Chondrocyte (in vitro differentiated cells): ENCODE measurements around the gene MYO5B. TPM values are rescaled to one million over a fixed set of nuclear protein-coding genes. Genes with fewer than 3 reads are reported as not detected.

ENCODE experiments used
- DNase-seq: peaks from one replicate; pipeline ENCODE4 v3.0.0; 2021; ENCODE audit warnings: mixed read lengths, low spot score
- H3K27ac Mint-ChIP-seq: one replicate; pipeline ENCODE4 v1.8.0; 2021; ENCODE audit warnings: mild to moderate bottlenecking, moderate library complexity, mixed read lengths; ENCODE audit not compliant: unreplicated experiment
- H3K27me3 Mint-ChIP-seq: 2 replicates; pipeline ENCODE4 v1.8.0; 2021; ENCODE audit warnings: low read depth, mixed read lengths
- H3K36me3 Mint-ChIP-seq: 2 replicates; pipeline ENCODE4 v1.8.0; 2021; ENCODE audit warnings: low read depth, mixed read lengths
- H3K4me1 Mint-ChIP-seq: 2 replicates; pipeline ENCODE4 v1.8.0; 2021; ENCODE audit warnings: low read depth, mild to moderate bottlenecking, mixed read lengths
- H3K4me3 Mint-ChIP-seq: one replicate; pipeline ENCODE4 v1.8.0; 2021; ENCODE audit warnings: mild to moderate bottlenecking, moderate library complexity, mixed read lengths; ENCODE audit not compliant: unreplicated experiment
- H3K9me3 Mint-ChIP-seq: 2 replicates; pipeline ENCODE4 v1.8.0; 2021; ENCODE audit warnings: low read depth, mixed read lengths
- total RNA-seq: library from RNA; stranded (reverse); gene quantifications from 3 replicates; pipeline ENCODE4 v1.2.1, GENCODE V29; 2021
- TF ChIP-seq, protein P1 (sequence below): fragments of 200-600 bp; sonication (generic); IDR thresholded peaks from 2 replicates; pipeline ENCODE4 v1.5.0; 2021; ENCODE audit warnings: antibody characterized with exemption, mild to moderate bottlenecking, moderate library complexity

The MYO5B gene
- total RNA-seq, 1 donor from 2014 or later: 0.97 TPM

DNA sequence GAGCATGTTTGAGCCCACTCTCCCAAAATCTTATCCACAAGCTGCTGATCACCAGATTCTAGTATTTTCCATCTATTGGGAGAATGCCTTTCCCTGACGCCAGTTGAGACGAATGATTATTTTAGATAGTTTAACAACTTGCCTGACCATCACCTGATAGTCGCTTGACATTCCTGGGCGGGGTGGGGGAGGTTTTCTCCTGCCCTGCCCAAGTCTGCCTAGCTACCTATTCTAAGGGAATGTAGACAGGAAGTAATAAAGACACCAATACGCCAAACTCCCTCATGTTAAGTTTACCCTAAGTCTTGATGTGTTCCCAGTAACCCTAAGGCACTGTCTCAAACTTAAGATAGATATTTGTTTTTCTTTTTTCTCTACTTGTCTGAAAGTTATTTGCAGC lies 377.0 kb downstream of the MYO5B start:
- DNase-seq: no peak
- no peak overlapping the region for H3K4me3 Mint-ChIP-seq
- no peak overlapping the region for H3K27ac Mint-ChIP-seq
- no peaks in the 10 kb centered on the region for H3K27me3 Mint-ChIP-seq
- peaks cover 16% of the 10 kb centered on the region for H3K4me1 Mint-ChIP-seq
- no peaks in the 10 kb centered on the region for H3K9me3 Mint-ChIP-seq
- peaks cover 7% of the 10 kb centered on the region for H3K36me3 Mint-ChIP-seq
- TF ChIP-seq, protein P1, sequence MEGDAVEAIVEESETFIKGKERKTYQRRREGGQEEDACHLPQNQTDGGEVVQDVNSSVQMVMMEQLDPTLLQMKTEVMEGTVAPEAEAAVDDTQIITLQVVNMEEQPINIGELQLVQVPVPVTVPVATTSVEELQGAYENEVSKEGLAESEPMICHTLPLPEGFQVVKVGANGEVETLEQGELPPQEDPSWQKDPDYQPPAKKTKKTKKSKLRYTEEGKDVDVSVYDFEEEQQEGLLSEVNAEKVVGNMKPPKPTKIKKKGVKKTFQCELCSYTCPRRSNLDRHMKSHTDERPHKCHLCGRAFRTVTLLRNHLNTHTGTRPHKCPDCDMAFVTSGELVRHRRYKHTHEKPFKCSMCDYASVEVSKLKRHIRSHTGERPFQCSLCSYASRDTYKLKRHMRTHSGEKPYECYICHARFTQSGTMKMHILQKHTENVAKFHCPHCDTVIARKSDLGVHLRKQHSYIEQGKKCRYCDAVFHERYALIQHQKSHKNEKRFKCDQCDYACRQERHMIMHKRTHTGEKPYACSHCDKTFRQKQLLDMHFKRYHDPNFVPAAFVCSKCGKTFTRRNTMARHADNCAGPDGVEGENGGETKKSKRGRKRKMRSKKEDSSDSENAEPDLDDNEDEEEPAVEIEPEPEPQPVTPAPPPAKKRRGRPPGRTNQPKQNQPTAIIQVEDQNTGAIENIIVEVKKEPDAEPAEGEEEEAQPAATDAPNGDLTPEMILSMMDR: no peak

DNA sequence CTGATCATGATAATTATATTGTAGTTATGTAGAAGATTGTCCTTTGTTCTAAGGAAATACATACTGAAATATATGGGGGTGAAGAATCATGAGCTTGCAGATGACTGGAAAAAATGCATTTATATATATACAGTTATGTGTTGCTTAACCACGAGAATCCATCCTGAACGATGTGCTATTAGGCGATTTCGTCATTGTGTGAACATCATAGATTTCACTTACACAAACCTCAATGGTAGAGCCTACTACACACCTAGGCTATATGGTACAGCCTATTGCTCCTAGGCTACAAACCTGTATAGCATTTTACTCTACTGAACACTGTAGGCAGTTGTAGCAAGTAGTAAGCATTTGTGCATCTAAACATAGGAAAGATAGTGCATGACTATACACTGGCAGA lies 379.0 kb downstream of the MYO5B start:
- TF ChIP-seq, protein P1: no peak
- peaks cover 7% of the 10 kb centered on the region for H3K36me3 Mint-ChIP-seq
- no peak overlapping the region for H3K4me3 Mint-ChIP-seq
- DNase-seq: no peak
- no peak overlapping the region for H3K27ac Mint-ChIP-seq
- H3K9me3 Mint-ChIP-seq: no peaks in the 10 kb centered on the region
- peaks cover 34% of the 10 kb centered on the region for H3K4me1 Mint-ChIP-seq
- no peaks in the 10 kb centered on the region for H3K27me3 Mint-ChIP-seq

DNA sequence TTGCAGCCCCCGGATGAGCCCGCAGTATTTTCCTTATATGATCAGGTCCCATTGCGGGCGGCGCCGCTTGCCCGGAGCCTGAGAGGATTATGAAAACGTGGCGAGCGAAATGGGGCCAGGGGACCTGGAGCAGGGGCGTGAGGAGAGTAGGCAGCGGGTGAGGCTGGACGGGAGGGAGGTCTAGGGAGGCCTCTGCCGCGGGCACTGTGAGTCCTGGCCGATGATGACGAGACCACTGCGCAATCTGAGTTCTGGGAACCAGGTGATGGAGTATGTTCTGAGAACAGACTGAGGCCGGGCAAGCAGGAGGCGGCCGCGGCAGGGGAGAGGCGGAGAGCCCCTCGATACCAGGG lies 380.8 kb downstream of the MYO5B start:
- no peak for DNase-seq
- H3K27ac Mint-ChIP-seq: peak overlapping the region; percentile 99
- peaks cover 14% of the 10 kb centered on the region for H3K36me3 Mint-ChIP-seq
- no peaks in the 10 kb centered on the region for H3K27me3 Mint-ChIP-seq
- peaks cover 32% of the 10 kb centered on the region for H3K4me1 Mint-ChIP-seq
- peak overlapping the region; percentile 87 for H3K4me3 Mint-ChIP-seq
- TF ChIP-seq, protein P1: no peak
- peaks cover 7% of the 10 kb centered on the region for H3K9me3 Mint-ChIP-seq

DNA sequence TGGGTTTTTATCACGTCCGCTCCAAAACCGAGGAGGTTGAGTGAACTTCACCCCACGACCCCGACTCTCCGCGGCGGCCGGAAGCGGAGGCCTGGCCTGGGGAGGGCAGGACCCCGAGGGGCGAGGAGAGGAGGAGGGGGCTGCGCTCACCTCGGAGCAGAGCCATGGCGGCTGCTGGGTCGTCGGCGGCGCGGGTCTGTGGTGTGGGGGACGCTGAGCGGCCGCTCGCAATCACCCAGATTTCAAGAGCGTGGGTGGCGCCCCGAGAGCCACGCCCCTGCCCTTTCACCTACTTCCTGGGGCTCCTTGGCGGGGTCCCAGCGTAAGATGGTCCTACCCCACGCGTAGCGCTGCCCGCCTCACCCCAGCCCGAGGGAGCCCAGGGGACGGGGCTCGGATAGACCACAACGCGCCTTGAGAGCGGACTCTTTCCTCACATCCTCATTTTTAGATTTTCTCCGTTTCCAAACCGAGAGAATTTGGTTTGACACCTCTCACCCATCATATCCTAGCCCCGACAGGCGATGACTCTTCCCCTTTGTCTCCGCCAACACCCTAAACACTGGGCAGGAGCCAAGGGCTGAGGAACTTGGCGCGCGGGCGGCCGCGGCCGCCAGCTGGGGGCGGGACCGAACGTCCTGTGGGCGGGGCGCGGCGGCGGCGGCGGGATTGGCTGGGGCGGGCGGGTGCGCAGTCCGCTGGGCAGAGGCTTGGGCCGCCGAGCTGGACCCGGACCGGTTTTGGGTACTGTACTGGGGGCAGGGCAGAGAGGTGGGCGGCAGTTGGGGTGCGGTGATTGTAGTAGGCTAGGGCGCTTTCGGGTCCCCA lies 381.4 kb downstream of the MYO5B start, which contains the start of gene ACAA2:
Gene ACAA2, minus strand, starts transcription at position 215 of the 828 bp plus-strand sequence. Its CDS starts 49 bp downstream, at position 166.
- peak within 1 kb of the TSS; percentile 99 for H3K27ac Mint-ChIP-seq
- H3K4me1 Mint-ChIP-seq: peaks cover 32% of the 10 kb centered on the region
- peaks cover 11% of the 10 kb centered on the region for H3K9me3 Mint-ChIP-seq
- peak; percentile 93 for DNase-seq
- peaks cover 14% of the 10 kb centered on the region for H3K36me3 Mint-ChIP-seq
- no peaks in the 10 kb centered on the region for H3K27me3 Mint-ChIP-seq
- TF ChIP-seq, protein P1: no peak
- peak within 1 kb of the TSS; percentile 87 for H3K4me3 Mint-ChIP-seq

DNA sequence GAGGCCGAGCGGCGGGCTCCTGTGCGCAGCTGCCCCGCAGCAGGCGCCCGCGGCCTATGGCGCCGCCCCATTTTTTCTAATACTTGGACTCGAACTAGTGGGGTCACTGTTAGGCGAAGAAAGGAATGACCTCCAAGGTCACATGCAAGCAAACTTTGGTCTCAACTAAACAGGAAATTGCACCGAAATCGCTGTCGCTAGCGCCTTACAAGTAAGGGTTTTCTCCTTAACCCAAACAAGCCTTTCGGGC lies 382.0 kb downstream of the MYO5B start:
- no peaks in the 10 kb centered on the region for H3K27me3 Mint-ChIP-seq
- H3K4me1 Mint-ChIP-seq: peaks cover 32% of the 10 kb centered on the region
- peaks cover 14% of the 10 kb centered on the region for H3K36me3 Mint-ChIP-seq
- DNase-seq: no peak
- H3K9me3 Mint-ChIP-seq: peaks cover 17% of the 10 kb centered on the region
- peak overlapping the region; percentile 99 for H3K27ac Mint-ChIP-seq
- H3K4me3 Mint-ChIP-seq: peak overlapping the region; percentile 87
- TF ChIP-seq, protein P1: no peak
